GM18873 (cell line): ENCODE data around the gene CACNG4.
"Not testable (repeated sequence)": the region's sequence is repeated elsewhere in the genome, so short reads cannot be mapped to it uniquely, and the experiment has no call there.

ENCODE experiments used
- ATAC-seq: cut with Tn5 transposase; IDR thresholded peaks from one replicate; pipeline ENCODE4 v1.9.1; 2021; ENCODE audit warnings: mild to moderate bottlenecking, moderate library complexity, moderate number of reproducible peaks; ENCODE audit not compliant: unreplicated experiment, low FRiP score

The CACNG4 gene

GRCh38 chr17:66960613-66961012 lies 3.9 kb upstream of the CACNG4 start:
- no peak for ATAC-seq

GRCh38 chr17:66963521-66963908 lies 992 bp upstream of the CACNG4 start:
- ATAC-seq, result no peak

- no peak for ATAC-seq
Measured at GRCh38 chr17:66964930-66965800, 658 bp downstream of the CACNG4 start.

- ATAC-seq, result no peak
Measured at GRCh38 chr17:66965801-66966262, 1.3 kb downstream of the CACNG4 start.

- ATAC-seq, result no peak
Measured at GRCh38 chr17:66966298-66966697, 1.8 kb downstream of the CACNG4 start.

- ATAC-seq, result no peak
Measured at GRCh38 chr17:66966704-66967418, 2.4 kb downstream of the CACNG4 start.

GRCh38 chr17:66967837-66968543 lies 3.5 kb downstream of the CACNG4 start:
- no peak for ATAC-seq

- ATAC-seq, result no peak
Measured at GRCh38 chr17:66968916-66969315, 4.4 kb downstream of the CACNG4 start.

GRCh38 chr17:66970140-66970539 lies 5.6 kb downstream of the CACNG4 start:
- no peak for ATAC-seq

GRCh38 chr17:66970797-66971196 lies 6.3 kb downstream of the CACNG4 start:
- no peak for ATAC-seq

- no peak for ATAC-seq
Measured at GRCh38 chr17:66971264-66971663, 6.8 kb downstream of the CACNG4 start.

- ATAC-seq, result no peak
Measured at GRCh38 chr17:66971730-66972441, 7.4 kb downstream of the CACNG4 start.

- ATAC-seq, result not testable (repeated sequence)
Measured at GRCh38 chr17:66972442-66972830, 7.9 kb downstream of the CACNG4 start.

GRCh38 chr17:66975188-66975587 lies 10.7 kb downstream of the CACNG4 start:
- no peak for ATAC-seq

- ATAC-seq, result no peak
Measured at GRCh38 chr17:66975614-66976378, 11.3 kb downstream of the CACNG4 start.

GRCh38 chr17:66976379-66976663 lies 11.8 kb downstream of the CACNG4 start:
- no peak for ATAC-seq

- no peak for ATAC-seq
Measured at GRCh38 chr17:66976781-66977201, 12.3 kb downstream of the CACNG4 start.

- no peak for ATAC-seq
Measured at GRCh38 chr17:66978514-66979061, 14.1 kb downstream of the CACNG4 start.

GRCh38 chr17:66980896-66981295 lies 16.4 kb downstream of the CACNG4 start:
- ATAC-seq, result no peak
